Epidermal melanocyte (primary cell): ENCODE results near the gene DPEP3.
A peak's percentile ranks its signal among the peaks of the same experiment; 100 is the strongest.
"Not testable (repeated sequence)": the region's sequence is repeated elsewhere in the genome, so short reads cannot be mapped to it uniquely, and the experiment has no call there.

ENCODE experiments used
- DNase-seq: peaks from one replicate; pipeline ENCODE4 v3.0.0; 2011; ENCODE audit warnings: low spot score; ENCODE audit not compliant: insufficient read length

Gene DPEP3

DNA sequence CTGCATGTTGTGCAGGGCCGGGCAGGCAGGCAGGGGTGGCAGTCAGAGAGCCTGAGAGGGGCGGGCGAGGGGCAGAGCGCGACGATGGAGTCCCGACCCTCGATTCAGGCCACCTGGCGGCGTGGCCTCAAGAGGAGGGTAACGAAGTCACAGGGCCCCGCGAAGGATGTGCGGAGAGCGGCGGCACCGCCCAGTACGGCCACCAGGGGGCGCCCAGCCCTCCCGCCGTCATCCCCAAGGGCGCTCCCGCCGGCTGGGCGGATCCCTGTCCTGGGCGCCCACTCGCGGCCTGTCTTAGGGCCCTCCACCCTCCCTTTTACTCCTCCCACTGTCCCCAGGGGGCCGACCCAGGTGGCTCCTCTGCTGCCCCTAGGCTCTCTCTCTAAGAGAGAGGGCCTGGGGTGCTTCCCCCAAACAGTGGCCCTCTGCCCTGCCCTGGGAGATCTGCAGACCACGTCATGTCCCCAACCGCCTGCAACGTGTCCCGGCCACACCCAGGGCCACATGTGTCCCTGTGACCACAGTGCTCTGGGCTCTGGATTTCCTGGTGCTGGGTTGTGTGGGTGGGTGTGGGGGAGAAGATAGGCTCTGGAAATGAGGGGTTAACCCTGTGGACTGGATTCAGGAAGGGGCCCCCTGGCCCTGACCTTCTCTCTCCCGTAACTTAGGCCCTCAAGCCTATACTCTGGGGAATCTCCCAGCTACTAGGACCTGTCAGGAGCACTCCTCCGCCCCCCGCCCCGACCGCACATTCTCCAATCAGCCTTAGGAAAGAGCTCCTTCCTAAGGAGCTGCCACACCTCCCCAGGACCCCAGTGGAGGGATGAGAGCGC is 13.1 kb upstream of the DPEP3 start:
- DNase-seq = peak; percentile 81

DNA sequence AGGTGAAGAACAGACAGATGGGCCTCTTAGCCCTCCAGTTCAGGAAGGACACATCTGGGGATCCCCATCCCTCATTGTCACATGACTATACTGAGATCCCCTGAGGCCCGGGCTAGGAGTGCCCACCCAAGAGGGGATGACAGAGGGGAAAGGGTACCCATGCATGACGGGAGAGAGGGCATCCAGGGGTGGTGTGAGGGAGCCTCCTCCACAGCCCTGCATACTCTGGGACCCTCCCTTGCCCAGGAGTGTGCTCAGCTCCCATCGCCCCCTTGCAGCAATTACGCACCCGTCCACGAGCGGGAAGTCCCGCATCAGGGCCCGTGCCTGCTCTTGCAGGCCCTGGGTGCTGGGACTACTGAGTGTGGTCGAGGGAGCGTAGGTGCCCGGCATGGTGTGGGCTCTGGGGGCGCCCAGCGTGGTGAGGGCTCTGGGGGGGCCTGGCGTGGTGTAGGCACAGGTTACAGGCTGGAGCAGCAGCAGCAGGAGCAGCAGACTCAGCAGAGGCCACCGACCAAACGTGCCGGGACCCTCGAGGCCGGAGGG is 12.4 kb upstream of the DPEP3 start:
- peak; percentile 8 for DNase-seq

DNA sequence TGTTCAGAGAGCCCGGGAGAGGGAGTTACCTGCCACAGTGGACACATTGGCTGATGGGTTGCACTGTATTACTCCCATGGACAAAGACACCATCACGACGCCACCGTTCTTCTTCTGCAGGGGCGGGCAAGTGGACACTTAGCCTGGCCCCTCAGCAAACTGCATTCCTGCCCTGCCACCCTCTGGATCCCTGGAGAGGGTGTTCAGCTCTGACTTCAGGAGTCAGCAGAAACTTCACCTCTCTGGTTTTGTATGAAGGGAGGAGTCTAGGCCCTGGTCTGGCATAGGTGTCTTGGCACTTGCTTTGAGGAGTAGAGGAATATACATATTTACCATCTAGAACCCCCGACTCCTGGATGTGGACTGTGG is 9.7 kb upstream of the DPEP3 start:
- DNase-seq = no peak

DNA sequence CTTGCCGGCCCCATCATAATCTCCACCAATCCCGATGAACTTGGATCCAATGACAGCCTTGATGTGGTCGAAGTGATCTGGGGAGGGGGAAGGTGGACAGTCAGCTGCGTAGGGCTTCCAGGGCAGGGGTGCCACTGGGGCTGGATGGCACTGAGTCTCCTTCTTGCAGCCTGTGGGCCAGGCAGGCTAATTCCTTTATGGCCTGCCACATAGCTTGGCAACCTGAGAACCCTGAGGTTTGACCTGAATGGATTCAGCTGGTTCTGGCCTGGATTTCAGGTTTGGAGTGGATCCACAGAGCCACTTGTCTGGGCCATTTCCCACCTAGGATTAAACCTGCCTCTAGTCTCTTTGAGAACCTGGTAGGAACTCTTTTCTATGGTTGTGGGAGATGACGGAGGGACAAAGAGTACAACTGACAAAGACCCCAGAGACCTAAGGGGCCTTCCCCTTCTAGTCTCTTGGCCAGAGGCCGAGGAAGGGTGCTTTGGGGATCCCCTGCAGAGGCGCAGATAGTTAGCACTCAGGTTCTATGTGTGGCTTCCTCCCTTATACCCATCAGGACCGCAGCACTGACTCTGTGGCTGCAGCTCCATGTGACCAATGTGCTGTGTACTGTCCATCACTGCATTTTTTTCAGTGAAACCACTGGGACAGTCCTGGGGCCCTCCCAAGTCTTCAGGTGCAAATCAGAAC is 9.2 kb upstream of the DPEP3 start:
- peak; percentile 10 for DNase-seq

DNA sequence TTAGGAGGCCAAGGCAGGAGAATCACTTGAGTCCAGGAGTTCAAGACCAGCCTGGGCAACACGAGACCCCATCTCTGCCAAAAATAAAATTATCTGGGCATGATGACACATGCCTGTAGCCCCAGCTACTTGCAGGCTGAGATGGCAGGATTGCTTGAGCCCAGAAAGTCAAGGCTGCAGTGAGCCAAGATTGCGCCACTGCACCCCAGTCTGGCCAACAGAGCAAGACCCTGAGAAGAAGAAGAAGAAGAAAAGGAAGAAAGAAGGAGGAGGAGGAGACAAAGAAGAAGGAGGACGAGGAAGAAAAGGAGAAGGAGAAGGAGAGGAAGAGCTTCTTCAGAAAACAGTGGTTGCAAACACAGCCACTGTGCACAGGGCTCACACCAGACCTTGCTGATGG is 8.4 kb upstream of the DPEP3 start:
- no peak for DNase-seq

DNA sequence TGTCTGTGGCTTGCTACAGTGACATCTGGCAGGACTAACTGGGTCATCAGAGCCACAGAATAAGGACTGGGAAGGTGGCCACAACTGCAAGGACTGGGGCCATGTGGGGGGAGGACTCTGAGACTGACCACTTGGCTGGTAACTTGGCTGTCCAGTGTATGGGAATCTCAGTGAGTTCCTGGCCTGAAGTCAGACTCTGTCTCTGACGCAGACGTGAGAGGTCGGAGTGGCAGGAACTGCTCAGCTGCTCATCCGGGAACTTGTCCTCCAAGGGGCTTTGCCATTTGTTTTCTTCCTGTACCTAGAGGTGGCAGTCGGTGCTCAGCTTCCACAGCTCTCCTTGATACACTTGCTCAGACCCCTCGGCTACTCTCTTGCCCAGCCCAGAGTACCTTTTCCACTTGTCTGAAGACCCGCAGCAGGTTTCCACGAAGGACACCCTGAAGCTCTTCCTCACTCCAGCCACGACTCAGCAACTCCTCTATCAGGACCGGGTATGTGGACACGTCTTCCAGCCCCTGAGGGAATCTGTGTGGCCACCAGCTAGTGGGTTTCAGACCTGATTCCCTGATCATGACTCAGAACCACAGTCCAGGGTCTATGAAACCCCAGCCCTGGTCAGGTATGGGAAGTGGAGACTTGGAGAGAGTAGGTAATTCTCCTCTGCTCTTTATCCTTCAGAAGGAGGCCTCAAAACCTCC is 7.3 kb upstream of the DPEP3 start:
- no peak for DNase-seq

DNA sequence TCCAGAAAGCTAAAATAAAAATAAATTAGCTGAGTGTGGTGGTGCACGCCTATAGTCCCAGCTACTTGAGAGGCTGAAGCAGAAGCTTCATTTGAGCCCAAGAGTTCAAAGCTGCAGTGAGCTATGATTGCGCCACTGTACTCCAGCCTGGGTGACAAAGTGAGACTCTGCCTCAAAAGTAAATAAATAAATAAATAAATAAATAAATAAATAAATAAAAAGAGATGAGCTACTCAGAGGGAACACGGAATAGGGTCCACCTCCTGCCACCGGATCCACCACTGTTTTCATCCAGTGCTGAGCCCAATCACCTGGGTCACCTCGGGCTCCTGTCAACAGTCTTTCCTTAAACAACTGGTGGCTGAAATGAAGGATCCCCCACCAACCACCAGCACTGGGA is 6.7 kb upstream of the DPEP3 start:
- no peak for DNase-seq

DNA sequence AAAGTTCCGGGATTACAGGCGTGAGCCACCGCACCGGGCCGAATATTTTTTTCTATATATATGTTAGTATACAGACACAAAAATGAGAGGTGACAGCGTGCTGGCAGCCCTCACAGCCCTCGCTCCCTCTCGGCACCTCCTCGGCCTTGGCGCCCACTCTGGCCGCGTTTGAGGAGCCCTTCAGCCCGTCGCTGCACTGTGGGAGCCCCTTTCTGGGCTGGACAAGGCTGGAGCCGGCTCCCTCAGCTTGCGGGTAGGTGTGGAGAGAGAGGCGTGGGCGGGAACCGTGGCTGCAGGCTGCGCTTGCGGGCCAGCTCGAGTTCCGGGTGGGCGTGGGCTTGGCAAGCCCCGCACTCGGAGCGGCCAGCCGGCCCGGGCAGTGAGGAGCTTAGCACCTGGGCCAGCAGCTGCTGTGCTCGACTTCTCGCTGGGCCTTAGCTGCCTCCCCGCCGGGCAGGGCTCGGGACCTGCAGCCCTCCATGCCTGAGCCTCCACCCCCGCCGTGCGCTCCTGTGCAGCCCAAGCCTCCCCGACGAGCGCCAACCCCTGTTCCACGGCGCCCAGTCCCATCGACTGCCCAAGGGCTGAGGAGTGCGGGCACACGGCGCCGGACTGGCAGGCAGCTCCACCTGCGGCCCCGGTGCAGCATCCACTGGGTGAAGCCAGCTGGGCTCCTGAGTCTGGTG is 1.9 kb upstream of the DPEP3 start:
- DNase-seq = no peak

DNA sequence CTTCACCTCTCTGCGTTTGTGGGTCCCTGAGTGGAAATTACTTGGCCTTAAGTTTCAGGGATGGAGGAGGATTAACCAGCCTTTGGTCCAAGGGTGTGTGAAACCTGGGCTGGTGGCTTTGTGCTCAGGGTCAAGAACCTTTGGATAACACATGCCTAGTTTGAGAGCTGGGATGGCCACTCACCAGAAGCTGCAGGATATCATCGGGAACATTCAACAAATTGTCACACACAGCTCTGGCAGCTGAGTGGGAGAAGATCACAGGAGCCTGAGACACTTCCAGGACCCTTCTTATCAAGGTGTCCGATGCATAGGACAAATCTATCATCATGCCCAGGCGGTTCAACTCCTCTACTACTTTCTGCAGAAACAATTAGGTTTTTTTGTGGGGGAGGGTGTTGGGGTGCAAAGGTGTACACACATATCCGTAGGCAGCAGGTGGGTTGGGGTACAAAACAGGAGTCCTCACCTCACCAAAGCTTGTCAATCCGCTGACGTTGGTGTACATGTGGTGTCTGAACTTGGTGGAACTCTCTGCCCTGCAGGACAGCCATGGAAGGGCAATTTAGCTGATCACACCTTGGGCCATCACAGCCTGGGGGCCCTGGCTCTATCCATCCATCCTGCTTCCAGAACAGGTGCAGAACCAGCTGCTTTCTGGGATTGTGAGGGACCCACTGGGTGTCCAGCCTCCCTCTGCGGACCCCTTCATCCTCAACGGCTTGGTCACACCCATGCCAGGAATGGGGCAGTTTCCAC is 2.7 kb downstream of the DPEP3 start:
- DNase-seq = no peak

DNA sequence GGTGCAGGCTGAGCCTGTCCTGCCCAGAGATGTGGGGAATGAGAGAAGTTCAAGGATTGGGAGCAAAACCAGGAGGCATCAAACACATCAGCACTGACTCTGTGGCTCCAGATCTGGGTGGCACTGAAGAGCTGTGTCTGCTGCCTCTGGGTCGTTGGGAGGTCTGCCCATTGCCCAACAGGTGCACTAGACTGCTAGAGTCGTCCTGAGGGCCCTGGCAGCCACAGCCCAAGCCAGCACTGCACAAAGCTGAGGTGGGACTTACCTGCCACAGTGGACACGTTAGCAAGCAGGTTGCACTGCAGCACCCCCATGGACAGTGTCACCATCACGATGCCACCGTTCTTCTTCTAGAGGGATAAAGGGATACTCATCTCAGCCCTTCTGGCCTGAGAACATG is 3.3 kb downstream of the DPEP3 start:
- DNase-seq = no peak

DNA sequence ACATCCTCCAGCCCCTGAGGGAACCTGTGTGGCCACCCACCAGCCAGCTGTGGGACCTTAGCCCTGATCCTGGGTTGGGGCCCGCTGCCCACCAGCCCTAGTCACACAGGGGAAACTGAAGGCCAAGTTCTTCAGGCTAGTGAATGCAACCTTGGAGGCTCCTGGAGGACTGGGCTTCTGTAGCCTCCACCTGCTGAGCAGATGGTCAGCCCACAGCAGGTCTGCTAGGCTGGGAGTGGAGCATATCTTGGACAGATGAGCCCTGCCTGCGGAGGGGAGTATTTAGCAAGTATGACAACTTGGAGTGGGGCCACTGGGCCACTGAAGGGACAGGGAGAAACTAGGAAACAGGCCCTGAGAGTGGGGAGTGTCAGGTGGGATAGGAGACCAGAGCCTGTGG is 4.1 kb downstream of the DPEP3 start:
- no peak for DNase-seq

DNA sequence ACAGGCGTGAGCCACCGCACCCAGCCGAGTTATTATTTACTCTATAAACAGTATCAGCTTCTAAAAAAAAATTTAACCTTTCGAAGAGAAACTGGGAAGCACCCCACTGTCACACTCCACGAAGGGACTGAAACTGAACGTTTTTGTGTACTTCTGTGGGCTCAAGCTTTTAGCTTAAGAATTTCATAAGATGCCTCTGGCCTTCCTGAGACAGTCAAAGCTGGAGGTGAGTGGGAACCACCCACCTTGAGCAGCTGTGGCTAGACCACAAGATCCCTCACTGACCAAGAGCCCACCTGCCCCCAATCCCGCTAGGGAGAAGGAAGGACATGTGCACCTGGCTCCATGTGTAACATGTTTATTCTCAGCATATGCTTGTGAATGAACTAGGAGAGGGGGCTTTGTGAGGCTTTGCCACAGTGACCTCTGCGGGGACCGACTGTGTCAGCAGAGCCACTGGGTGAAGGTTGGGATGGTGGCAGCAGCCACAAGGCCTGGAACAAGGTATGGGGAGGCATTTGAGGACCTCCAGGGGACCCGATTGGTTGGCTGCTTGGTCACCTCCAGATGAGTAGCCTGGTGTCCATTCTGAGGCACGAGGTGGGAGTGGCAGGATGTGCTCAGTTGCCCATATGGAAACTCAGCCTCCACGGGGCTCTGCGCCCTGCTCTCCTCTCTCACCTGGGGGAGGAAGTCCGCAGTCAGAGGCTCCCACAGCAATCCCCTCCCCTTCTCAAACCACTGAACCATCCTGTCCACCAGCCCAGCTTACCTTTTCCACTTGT is 4.8 kb downstream of the DPEP3 start:
- no peak for DNase-seq

DNA sequence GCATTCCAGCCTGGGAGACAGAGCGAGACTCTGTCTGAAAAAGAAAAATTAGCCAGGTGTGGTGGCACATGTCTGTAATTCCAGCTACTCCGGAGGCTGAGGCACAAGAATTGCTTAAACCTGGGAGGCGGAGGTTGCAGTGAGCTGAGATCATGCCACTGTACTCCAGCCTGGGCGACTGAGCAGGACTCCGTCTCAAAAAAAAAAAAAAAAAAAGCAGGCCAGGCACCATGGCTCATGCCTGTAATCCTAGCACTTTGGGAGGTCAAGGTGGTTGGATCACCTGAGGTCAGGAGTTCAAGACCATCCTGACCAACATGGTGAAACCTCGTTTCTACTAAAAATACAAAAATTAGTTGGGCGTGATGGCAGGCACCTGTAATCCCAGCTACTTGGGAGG is 8.0 kb downstream of the DPEP3 start:
- not testable (repeated sequence) for DNase-seq

DNA sequence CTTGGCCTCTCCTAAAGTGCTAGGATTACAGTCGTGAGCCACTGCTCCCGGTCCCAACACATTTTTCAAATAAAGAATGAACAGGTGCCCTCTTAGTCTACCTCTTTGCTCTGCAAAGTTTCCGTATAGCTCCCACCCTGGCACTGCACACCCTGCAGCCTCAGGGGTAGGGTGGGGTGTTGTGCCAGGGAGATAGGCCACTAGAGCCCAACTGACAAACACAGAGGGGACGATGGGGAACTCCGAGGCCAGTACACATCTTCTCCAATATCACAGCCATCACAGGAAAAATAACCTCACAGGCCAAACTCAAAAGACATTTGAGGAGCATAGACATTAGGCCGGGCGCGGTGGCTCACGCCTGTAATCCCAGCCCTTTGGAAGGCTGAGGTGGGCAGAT is 9.2 kb downstream of the DPEP3 start:
- no peak for DNase-seq

DNA sequence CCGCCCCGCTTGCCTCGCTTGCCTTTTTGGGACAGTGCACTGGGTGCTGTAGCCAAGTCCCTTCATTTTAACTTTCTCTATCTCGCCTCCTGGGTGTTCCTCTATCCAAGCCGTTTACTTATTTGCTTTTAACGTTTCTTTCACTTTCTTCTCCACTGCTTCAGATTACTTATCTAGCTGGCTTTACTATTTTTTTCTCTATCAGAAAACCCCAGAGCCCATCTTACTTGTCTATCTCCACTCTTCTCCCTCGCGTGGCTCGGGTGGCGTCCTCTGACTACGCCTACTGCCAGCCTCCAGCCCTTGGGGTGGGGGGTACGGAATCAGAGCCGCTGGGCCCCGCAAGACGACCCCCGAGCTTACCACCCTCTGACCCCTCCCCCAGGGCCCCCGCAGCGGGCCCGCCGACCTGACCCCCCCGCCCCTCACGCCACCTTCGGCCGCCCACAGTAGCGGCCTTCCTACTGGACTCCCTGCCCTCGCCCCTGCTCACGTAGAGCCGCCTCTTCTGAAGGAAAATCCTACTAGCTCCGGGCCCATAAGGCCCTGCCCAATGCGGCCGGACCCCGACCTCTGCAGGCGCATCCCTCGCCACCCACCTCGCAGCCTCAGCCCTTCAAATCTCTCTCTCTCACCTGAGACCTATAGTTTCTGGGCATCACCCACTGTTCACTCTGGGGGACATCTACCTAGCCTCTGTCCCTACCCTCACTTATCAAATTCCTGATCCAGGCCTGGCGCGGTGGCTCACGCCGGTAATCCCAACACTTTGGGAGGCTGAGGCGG is 10.9 kb downstream of the DPEP3 start:
- no peak for DNase-seq

DNA sequence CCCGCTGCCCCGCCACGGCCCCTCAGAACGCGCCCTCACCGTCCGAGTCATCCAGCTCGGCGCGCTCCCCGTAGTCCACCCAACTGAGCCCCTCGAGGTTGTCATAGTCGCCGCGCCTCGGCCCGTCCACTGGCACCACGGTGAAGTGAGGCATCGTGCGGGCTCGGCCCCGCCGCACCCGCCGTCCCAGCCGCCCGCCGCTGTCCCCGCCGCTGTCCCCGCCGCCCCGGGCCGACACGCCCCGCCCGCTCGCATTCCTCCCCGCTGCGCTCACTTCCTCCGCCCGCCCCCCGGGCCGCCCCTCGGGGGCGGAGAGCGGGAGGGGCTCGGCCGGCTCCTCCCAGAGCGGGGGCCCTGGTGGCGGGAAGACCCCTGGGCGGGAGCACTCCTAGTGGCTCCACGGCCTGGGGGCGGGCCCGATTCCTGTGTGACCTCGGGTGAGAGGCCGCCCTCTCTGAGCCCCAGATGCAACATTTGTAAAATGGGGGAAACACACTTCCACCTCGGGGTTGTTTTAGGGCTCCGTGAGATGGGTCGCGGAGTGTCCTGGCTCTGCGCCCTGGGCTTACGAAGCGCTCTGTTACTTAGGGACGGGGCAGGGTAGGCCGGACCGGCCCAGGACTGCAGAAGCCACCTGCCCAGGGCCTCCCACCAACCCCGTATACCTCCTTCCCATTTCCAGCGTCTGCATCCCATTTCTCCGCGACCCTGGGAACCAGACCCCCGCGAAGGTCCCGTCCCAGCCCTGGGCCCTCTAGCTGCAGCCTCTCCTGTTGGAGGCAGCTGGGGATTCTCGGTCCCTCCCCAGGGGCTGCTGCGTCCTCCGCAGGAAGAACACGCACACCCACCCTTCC is 11.7 kb downstream of the DPEP3 start, which contains the start of gene SLC12A4:
Gene SLC12A4 (minus strand): TSS at position 238 of the 854 bp plus-strand sequence. CDS start 84 bp downstream, at position 154.
- DNase-seq = peak; percentile 96

DNA sequence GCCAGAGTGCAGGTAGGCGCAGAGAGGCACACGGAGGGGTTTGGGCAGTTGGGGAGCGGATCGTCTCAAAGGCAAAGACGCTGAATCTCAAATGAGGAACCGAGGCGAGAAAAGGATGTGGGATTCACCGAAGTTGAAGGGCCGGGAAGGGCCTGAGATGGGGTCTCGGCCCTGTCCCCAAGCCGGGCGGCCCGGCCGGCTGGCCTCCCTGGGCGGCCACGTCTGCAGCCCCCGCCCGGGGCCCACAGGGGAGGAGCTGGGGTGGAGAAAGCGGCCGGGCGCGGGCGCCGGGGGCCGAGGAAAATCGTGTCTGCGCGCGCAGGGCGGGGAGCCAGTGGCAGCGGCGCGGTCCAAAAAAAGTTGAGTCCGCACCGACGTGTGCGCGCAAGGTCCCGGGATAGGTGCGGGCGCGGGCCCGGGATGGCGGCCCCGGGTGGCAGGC is 12.3 kb downstream of the DPEP3 start:
- no peak for DNase-seq
